ENCODE data around the gene HADHB. TPM values are rescaled to one million over a fixed set of nuclear protein-coding genes. Genes with fewer than 3 reads are reported as not detected.

The HADHB gene
- total and polyA plus RNA-seq, 2 of the 13 experiments (the other 11 are each of a cell fraction or from before 2014, with no cell fraction given): 112 to 238 TPM

GRCh38 chr2:26314243-26314642, 69.5 kb downstream of the HADHB start:
- Histone ChIP-seq H3K9ac (ENCODE audit: insufficient read depth, low read depth, low read length) (no peak overlapping the region), H3K79me2 (ENCODE audit: insufficient read depth, low read length) (no peaks in the 10 kb centered on the region), H4K20me1 (ENCODE audit: insufficient read depth, low read length) (no peaks in the 10 kb centered on the region), H3K9me3 (ENCODE audit: low read length) (no peaks in the 10 kb centered on the region), H3K4me2 (ENCODE audit: low read depth, low read length) (no peak overlapping the region), H3K4me1 (ENCODE audit: insufficient read depth, low read length) (no peaks in the 10 kb centered on the region), H3K36me3 (replicated peaks in 1 of 2; ENCODE audit: control insufficient read depth in 1 of 2, insufficient read depth in 2 of 2, low read length in 2 of 2) (no peaks in the 10 kb centered on the region), H3K27me3 (ENCODE audit: control insufficient read depth in 1 of 2, insufficient read depth in 2 of 2, low read length in 2 of 2) (peaks cover 10 to 84% of the 10 kb centered on the region in 2 experiments; a peak in 4 of 5 replicates), H2AFZ (ENCODE audit: low read length) (no peak overlapping the region), H3K27ac (ENCODE audit: extremely low read length, insufficient read depth, low read length) (no peak overlapping the region), H3K4me3 (replicated peaks in 1 of 3; ENCODE audit: insufficient read depth in 1 of 3, low read depth in 2 of 3, low read length in 3 of 3) (no peak overlapping the region)
- intact Hi-C loops (cut with micrococcal nuclease; ENCODE audit: unreplicated experiment): no loop called here
- ChIA-PET POLR2A (interaction anchor here (0.6 kb wide), 1 partner anchor 69 kb away, joined by 3 read pairs; no protein-coding TSS in a partner anchor), CTCF (ENCODE audit: low intra/inter-chr PET ratio, low total read pairs) (interaction anchor here (0.8 to 1.1 kb wide), 3 partner anchors 76 to 155 kb away, joined by 3 to 4 read pairs (median 3); no protein-coding TSS in a partner anchor)
- peak; percentile 26 for DNase-seq (ENCODE audit: low spot score)
- peak; percentile 84 for ATAC-seq
- in situ Hi-C loops (cut with HindIII; ENCODE audit: extremely low pct_ligation_motif_present, low pct_unique_long_range_greater_than_20kb): no loop called here
- no TSS peak for BruUV-seq (replicated peaks)
- FAIRE-seq: no peak
- WGBS (ENCODE audit: low lambda C conversion rate): 7% methylated on average over 3 of the region's 8 CpGs
- TF ChIP-seq THRA (CRISPR knock-in tag; IDR thresholded peaks at IDR 0.05; ENCODE audit: borderline replicate concordance): no peak
- no peak for TF ChIP-seq ZKSCAN5 (CRISPR knock-in tag; IDR thresholded peaks at IDR 0.05)
- no peak for TF ChIP-seq ZBTB21 (CRISPR knock-in tag; IDR thresholded peaks at IDR 0.05)
- TF ChIP-seq RFX5 (IDR thresholded peaks at IDR 0.05; ENCODE audit: low read depth, low read length): no peak
- peak; percentile 59 for TF ChIP-seq HNF1B (CRISPR knock-in tag; IDR thresholded peaks at IDR 0.05)
- TF ChIP-seq RAD21 (CRISPR knock-in tag; IDR thresholded peaks at IDR 0.05): peak; percentile 89
- 0 out of 2 replicates have a peak, but pooled peaks have one; percentile 55 for TF ChIP-seq ZBTB7A (CRISPR knock-in tag; IDR thresholded peaks at IDR 0.05)
- TF ChIP-seq BORCS8-MEF2B (CRISPR knock-in tag; IDR thresholded peaks at IDR 0.05): peak; percentile 44; the same call in 1 of the 2 replicates
- TF ChIP-seq SKIL (CRISPR knock-in tag; IDR thresholded peaks at IDR 0.05; ENCODE audit: borderline replicate concordance): no peak
- peak; percentile 32; the same call in 1 of the 2 replicates for TF ChIP-seq UBTF (CRISPR knock-in tag; IDR thresholded peaks at IDR 0.05)
- TF ChIP-seq ZFY (CRISPR knock-in tag; IDR thresholded peaks at IDR 0.05): peak; percentile 18; the same call in 1 of the 2 replicates
- no peak for TF ChIP-seq ZNF263 (CRISPR knock-in tag; IDR thresholded peaks at IDR 0.05)
- TF ChIP-seq STAG1 (CRISPR knock-in tag; IDR thresholded peaks at IDR 0.05): peak; percentile 88
- no peak for TF ChIP-seq NFYC (CRISPR knock-in tag; IDR thresholded peaks at IDR 0.05)
- no peak for TF ChIP-seq CREB3 (CRISPR knock-in tag; IDR thresholded peaks at IDR 0.05)
- no peak for TF ChIP-seq RBAK (CRISPR knock-in tag; IDR thresholded peaks at IDR 0.05)
- peak; percentile 32; the same call in 1 of the 2 replicates for TF ChIP-seq SPEN (CRISPR knock-in tag; IDR thresholded peaks at IDR 0.05; ENCODE audit: low read depth)
